WI38 (cell line): ENCODE results near the gene NEBL.

Experiments used
- H3K4me3 ChIP-seq: 2 replicates; pipeline ENCODE4 v1.5.1; 2011; ENCODE audit warnings: low read depth, mild to moderate bottlenecking, control low read depth, low read length
- TF ChIP-seq, protein P1 (sequence below): IDR thresholded peaks from 2 replicates; pipeline ENCODE4 v1.5.1; 2012; ENCODE audit warnings: low read depth, mild to moderate bottlenecking, control low read depth, low read length

NEBL gene

DNA sequence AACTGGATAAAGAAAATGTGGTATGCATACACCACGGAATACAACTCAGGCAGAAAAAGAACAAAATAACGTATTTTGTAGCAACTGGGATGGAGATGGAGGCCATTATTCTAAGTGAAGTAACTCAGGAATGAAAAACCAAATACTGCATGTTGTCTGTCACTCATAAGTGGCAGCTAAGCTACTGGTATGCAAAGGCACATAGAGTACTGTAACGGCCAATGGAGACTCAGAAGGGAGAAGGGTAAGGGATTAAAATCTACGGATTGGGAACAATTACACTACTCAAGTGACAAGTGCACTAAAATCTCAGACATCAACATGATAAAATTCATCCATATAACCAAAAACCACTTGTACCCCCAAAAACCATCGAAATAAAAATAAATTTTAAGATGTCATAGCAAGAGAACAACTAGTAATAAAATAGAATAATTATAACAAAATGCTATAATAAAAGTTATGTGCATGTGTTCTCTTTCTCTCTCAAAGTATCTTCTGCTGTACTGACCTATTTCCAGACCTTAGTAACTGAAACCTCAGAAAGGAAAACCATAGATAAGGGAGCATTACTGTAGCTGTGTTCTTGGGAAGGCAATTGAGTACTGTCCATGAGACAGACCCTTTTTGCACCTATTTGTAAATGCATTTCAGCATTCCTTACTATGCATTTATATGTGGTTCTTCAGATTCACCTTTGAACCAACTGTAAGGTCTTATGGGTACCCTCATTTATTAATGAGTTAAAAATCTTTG, 6.7 kb upstream of the NEBL start:
- no peak overlapping the region for H3K4me3 ChIP-seq
- TF ChIP-seq, protein P1, sequence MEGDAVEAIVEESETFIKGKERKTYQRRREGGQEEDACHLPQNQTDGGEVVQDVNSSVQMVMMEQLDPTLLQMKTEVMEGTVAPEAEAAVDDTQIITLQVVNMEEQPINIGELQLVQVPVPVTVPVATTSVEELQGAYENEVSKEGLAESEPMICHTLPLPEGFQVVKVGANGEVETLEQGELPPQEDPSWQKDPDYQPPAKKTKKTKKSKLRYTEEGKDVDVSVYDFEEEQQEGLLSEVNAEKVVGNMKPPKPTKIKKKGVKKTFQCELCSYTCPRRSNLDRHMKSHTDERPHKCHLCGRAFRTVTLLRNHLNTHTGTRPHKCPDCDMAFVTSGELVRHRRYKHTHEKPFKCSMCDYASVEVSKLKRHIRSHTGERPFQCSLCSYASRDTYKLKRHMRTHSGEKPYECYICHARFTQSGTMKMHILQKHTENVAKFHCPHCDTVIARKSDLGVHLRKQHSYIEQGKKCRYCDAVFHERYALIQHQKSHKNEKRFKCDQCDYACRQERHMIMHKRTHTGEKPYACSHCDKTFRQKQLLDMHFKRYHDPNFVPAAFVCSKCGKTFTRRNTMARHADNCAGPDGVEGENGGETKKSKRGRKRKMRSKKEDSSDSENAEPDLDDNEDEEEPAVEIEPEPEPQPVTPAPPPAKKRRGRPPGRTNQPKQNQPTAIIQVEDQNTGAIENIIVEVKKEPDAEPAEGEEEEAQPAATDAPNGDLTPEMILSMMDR = no peak

DNA sequence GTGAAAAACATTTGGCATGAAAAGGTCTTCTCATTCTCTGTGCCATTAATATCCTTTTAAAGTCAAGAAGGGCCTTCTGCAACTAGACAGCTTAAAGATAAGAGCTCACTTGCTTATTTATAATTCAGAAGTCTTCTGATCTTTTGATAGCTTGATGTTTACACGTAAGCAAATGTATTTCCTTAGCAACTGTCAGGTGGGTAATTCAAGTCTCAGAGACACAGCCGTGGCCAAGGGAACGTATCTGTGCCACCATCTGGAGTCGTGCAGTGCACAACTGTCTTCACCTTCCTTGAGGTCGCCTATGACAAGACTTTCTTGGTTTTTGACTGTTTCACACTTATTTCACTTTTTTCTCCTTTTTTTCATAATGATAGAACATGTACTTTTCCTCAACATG, 4.0 kb upstream of the NEBL start:
- TF ChIP-seq, protein P1 = no peak

DNA sequence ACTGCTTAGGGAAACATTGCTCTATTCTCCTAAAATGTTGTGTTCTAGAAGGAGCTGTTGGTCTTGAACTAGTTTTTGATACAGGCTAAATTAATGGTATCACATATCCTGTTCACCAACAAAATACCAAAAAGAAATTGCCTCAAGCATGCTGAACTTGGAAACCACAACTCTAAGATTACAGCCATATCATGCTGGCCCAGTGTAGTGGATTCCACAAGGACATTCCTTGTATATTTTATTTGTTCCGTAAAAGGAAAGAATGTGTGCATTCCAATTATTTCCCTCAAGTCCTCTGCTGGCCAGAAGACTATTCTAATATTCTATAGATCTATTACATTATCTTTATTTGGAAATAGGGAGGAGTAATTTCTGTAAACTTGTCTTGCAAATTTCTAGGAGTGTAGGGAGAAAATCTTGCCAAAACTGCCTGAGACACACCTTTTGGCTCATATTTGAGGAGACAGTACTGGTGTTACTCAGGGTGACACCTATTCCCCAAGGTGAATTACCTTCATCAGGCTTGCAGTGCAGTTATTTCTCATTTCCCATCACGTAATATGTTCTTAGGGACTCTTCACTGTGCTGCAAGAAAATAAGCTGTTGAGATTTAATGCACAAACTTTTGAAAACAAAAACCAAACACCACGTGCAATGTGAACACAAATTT, 1.9 kb upstream of the NEBL start:
- TF ChIP-seq, protein P1 = no peak

More for the DNA sequence above, 4.0 kb upstream of the NEBL start:
- H3K4me3 ChIP-seq = no peak overlapping the region

DNA sequence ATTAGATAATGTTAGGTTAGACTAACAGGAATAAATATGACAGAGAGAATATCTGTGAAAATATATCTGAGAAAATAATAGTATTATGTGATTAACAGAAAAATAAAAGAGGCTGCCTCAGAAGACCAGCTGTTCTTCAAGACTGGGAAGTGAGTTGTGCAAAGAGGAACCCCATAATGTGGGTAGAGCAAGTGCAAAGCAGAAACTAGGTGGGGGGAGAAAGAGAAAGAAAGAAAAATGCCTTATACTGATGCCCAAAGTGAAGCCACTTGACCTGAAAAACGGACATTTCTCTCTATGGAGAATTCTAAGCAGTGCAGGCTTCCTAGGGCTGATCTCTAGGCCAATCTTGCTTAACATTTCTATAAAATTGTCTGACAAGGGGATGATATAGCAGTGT, 3.8 kb downstream of the NEBL start:
- H3K4me3 ChIP-seq = no peak overlapping the region
- TF ChIP-seq, protein P1 = no peak

More for the DNA sequence above, 1.9 kb upstream of the NEBL start:
- H3K4me3 ChIP-seq = no peak overlapping the region

DNA sequence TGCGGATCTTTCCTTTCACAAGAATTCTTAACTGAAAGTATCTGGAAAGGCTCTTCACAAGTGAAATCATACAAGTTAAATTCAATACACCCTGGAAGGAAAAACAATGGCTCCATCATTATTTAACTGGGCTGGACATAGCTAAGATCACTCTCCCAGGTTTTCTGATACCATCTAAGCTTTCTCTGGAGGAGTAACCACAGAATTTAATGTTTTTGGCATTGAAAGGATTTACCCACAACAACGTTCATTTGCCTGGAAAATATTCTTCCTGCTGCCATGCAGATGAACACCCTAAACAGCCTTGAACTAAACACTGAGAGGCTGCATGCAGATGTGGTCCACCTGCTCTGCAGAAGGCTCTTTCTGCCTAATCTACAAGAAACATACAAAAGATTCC, 4.3 kb downstream of the NEBL start:
- TF ChIP-seq, protein P1 = no peak
- no peak overlapping the region for H3K4me3 ChIP-seq

DNA sequence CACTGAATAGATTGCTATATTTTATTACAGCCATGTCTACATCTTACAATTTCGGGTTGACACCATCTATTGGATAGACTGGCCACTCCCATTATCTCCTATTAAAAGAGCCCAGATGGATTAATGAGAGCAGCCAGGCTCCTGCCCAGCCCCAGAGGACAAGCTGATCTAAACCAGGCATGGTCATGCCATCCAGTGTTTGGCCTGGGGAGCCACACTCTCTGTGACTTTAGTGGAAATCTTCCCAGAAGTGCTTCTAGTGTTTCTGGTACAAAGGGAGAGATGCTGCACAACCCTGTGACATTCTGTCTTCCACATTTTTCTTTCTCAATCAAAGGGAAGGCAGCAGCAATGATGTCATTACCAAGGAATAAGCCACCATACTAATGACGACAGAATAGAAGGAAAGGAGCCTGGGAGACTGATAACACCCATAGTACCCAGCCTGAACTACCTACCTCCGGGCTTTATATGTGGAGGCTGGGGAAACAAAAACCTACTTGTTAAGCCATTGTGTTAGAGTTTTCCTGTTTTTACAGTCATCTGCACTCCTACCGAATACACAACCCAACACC, 5.0 kb downstream of the NEBL start:
- no peak overlapping the region for H3K4me3 ChIP-seq
- TF ChIP-seq, protein P1 = no peak

DNA sequence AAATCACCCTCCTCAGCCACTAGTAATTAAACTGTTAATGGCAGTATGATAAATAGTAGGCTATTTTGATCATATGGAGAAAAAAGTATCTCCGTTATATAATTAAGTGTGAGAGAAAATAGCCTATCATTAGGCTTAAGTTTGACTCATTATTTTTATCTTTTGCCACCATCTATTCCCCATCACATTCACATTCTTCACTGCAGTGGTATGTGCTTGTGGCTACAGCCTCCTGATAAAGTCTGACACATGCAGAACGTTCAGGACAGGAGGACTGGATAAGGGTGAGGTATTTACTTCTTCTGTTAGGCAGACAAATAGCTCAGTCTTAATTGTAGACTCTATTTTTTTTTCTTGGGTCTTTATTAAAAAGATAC, 5.8 kb downstream of the NEBL start:
- H3K4me3 ChIP-seq = no peak overlapping the region
- TF ChIP-seq, protein P1 = no peak
